Measurements from ENCODE around the gene SLC37A1.

The SLC37A1 gene

DNA sequence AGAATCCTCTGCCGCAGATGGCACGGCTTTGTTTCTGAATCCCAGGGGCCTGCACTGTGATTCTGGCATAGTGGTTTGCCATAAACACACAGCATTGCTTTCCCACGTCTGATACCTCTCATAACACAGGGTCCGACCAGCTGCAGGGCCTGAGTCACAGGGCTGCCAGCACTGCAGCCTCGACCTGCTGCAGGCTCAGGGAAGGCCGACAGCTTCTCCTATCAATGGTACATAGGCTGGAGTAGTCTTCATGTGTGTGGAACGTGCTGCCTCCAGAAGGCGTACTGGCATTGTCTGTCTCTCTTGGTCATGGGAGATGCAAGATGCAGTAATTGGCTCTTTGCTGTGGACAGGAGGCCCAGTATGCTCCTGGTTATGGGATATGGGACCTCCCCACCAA lies 86.3 kb downstream of the SLC37A1 start:
- Histone ChIP-seq H3K18ac (ENCODE audit: low read length) (no peak overlapping the region), H2BK15ac (replicated peaks; ENCODE audit: low read depth) (no peak overlapping the region), H2BK5ac (ENCODE audit: low read length) (no peak overlapping the region), H4K8ac (ENCODE audit: low read depth, low read length) (no peak overlapping the region), H3K79me2 (ENCODE audit: control insufficient read depth, insufficient read depth, low read length) (no peaks in the 10 kb centered on the region), H3K4ac (ENCODE audit: low read depth, low read length) (no peak overlapping the region), H3K4me2 (ENCODE audit: low read length) (no peak overlapping the region), H3K27ac (ENCODE audit: low read depth, low read length) (no peak overlapping the region), H3K9ac (ENCODE audit: low read length) (no peak overlapping the region), H4K5ac (ENCODE audit: low read length) (no peak overlapping the region), H3K56ac (ENCODE audit: low read length) (no peak overlapping the region), H3K27me3 (ENCODE audit: insufficient read depth, low read length, poor library complexity) (no peaks in the 10 kb centered on the region), H3K36me3 (ENCODE audit: control insufficient read depth, insufficient read depth, low read length) (no peaks in the 10 kb centered on the region), H3K23ac (ENCODE audit: low read length) (no peak overlapping the region), H3K79me1 (ENCODE audit: low read length) (no peaks in the 10 kb centered on the region), H3K4me1 (ENCODE audit: control insufficient read depth, low read depth, low read length) (no peaks in the 10 kb centered on the region), H3K4me3 (ENCODE audit: low read length) (no peak overlapping the region), H2AK5ac (ENCODE audit: low read length) (no peak overlapping the region), H2BK120ac (ENCODE audit: low read depth, low read length) (no peak overlapping the region)
- WGBS (ENCODE audit: extremely low coverage, insufficient coverage, low lambda C conversion rate): no CpG with 5 or more reads among the region's 8 CpGs
- DNase-seq: no peak

DNA sequence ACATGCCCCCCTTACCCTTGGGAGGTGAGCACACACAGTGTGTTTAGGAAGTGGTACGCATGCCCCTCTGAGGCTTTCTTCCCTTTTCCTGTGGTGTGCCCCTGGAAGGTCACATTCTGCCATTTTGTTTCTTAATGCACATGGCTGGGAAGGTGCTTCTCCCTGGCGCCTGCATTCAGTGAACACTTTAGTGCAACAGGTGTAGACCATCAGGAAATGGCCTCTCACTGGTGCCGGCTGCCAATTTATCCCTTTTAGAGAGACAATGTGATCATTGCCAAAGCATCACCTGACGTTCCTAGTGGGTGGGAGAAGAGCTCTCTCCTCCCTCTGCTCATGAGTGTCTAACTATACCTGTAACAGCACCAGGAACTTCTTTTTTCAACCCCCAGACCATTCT lies 88.0 kb downstream of the SLC37A1 start:
- Histone ChIP-seq H2BK120ac (ENCODE audit: low read depth, low read length) (no peak overlapping the region), H3K4me2 (ENCODE audit: low read length) (no peak overlapping the region), H3K56ac (ENCODE audit: low read length) (no peak overlapping the region), H3K4ac (ENCODE audit: low read depth, low read length) (no peak overlapping the region), H3K27ac (ENCODE audit: low read depth, low read length) (no peak overlapping the region), H3K4me1 (ENCODE audit: control insufficient read depth, low read depth, low read length) (no peaks in the 10 kb centered on the region), H4K8ac (ENCODE audit: low read depth, low read length) (no peak overlapping the region), H3K27me3 (ENCODE audit: insufficient read depth, low read length, poor library complexity) (no peaks in the 10 kb centered on the region), H3K23ac (ENCODE audit: low read length) (no peak overlapping the region), H2BK15ac (replicated peaks; ENCODE audit: low read depth) (no peak overlapping the region), H3K4me3 (ENCODE audit: low read length) (no peak overlapping the region), H3K36me3 (ENCODE audit: control insufficient read depth, insufficient read depth, low read length) (no peaks in the 10 kb centered on the region), H3K79me1 (ENCODE audit: low read length) (no peaks in the 10 kb centered on the region), H2AK5ac (ENCODE audit: low read length) (no peak overlapping the region), H4K5ac (ENCODE audit: low read length) (no peak overlapping the region), H3K18ac (ENCODE audit: low read length) (no peak overlapping the region), H3K79me2 (ENCODE audit: control insufficient read depth, insufficient read depth, low read length) (no peaks in the 10 kb centered on the region), H2BK5ac (ENCODE audit: low read length) (no peak overlapping the region), H3K9ac (ENCODE audit: low read length) (no peak overlapping the region)
- no CpG with 5 or more reads among the region's 4 CpGs for WGBS (ENCODE audit: extremely low coverage, insufficient coverage, low lambda C conversion rate)
- no peak for DNase-seq

DNA sequence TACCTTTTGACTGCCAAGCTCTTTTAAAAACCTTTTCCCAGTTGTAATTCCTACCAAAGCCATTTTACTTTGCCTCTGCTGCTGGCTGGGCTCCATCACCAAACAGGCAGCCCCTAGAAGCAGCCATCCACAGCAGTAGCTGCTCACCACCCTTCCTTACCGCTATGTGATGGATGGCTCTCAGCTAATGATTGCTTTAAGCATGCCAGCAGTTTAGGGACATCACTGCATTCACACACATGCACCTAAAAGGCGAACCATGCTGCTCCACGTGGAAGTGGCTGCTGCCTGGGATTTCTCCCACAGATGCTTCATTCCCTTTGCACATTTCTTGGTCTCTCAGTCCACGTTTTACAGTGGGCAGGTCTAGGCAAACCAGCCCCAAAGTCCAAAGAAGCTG lies 93.5 kb downstream of the SLC37A1 start:
- WGBS (ENCODE audit: extremely low coverage, insufficient coverage, low lambda C conversion rate): no CpG with 5 or more reads among the region's 4 CpGs
- H3K56ac ChIP-seq (ENCODE audit: low read length): no peak overlapping the region
- no peak overlapping the region for H2BK5ac ChIP-seq (ENCODE audit: low read length)
- H3K27ac ChIP-seq (ENCODE audit: low read depth, low read length): no peak overlapping the region
- no peaks in the 10 kb centered on the region for H3K4me1 ChIP-seq (ENCODE audit: control insufficient read depth, low read depth, low read length)
- no peak overlapping the region for H3K23ac ChIP-seq (ENCODE audit: low read length)
- H3K79me2 ChIP-seq (ENCODE audit: control insufficient read depth, insufficient read depth, low read length): no peaks in the 10 kb centered on the region
- no peak overlapping the region for H3K9ac ChIP-seq (ENCODE audit: low read length)
- H3K4me3 ChIP-seq (ENCODE audit: low read length): no peak overlapping the region
- H4K8ac ChIP-seq (ENCODE audit: low read depth, low read length): no peak overlapping the region
- H3K18ac ChIP-seq (ENCODE audit: low read length): no peak overlapping the region
- no peak overlapping the region for H3K4me2 ChIP-seq (ENCODE audit: low read length)
- no peak for DNase-seq
- H3K27me3 ChIP-seq (ENCODE audit: insufficient read depth, low read length, poor library complexity): no peaks in the 10 kb centered on the region
- H3K4ac ChIP-seq (ENCODE audit: low read depth, low read length): no peak overlapping the region
- no peaks in the 10 kb centered on the region for H3K79me1 ChIP-seq (ENCODE audit: low read length)
- no peak overlapping the region for H2BK120ac ChIP-seq (ENCODE audit: low read depth, low read length)
- no peaks in the 10 kb centered on the region for H3K36me3 ChIP-seq (ENCODE audit: control insufficient read depth, insufficient read depth, low read length)
- H4K5ac ChIP-seq (ENCODE audit: low read length): no peak overlapping the region
- no peak overlapping the region for H2AK5ac ChIP-seq (ENCODE audit: low read length)
- no peak overlapping the region for H2BK15ac ChIP-seq (replicated peaks; ENCODE audit: low read depth)

DNA sequence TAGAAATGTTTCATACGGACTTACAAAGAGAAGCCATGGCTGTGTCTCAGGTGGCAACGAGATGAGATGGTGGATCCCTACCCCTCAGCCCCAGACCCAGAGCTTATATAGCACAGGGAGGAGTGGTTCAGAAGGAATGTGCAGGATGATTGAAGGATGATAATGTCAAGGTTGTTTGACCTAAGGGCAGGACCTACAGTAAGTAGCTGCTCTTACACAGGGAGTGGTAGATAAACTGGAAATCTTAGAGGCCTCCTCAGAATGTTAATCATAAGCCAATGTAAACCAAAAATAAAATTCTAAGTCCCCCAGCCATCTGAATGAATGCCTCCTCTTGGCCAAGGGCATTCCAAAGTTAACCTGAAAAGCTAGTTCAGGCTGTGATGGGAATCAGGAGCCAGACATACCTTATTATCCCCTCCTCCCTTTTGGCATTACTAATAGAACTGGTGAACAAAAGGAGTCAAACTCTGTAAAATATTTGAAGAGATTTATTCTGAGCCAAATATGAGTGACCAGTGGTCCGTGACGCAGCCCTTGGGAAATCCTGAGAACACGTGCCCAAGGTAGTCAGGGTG lies 94.0 kb downstream of the SLC37A1 start:
- no peaks in the 10 kb centered on the region for H3K4me1 ChIP-seq (ENCODE audit: control insufficient read depth, low read depth, low read length)
- WGBS (ENCODE audit: extremely low coverage, insufficient coverage, low lambda C conversion rate): no CpG with 5 or more reads among the region's 5 CpGs
- H2BK120ac ChIP-seq (ENCODE audit: low read depth, low read length): no peak overlapping the region
- DNase-seq: no peak
- no peak overlapping the region for H2BK5ac ChIP-seq (ENCODE audit: low read length)
- no peak overlapping the region for H3K4me2 ChIP-seq (ENCODE audit: low read length)
- no peak overlapping the region for H4K5ac ChIP-seq (ENCODE audit: low read length)
- H2AK5ac ChIP-seq (ENCODE audit: low read length): no peak overlapping the region
- H3K27me3 ChIP-seq (ENCODE audit: insufficient read depth, low read length, poor library complexity): no peaks in the 10 kb centered on the region
- H3K56ac ChIP-seq (ENCODE audit: low read length): no peak overlapping the region
- no peak overlapping the region for H4K8ac ChIP-seq (ENCODE audit: low read depth, low read length)
- H3K27ac ChIP-seq (ENCODE audit: low read depth, low read length): no peak overlapping the region
- H3K4ac ChIP-seq (ENCODE audit: low read depth, low read length): no peak overlapping the region
- H3K79me1 ChIP-seq (ENCODE audit: low read length): no peaks in the 10 kb centered on the region
- H3K36me3 ChIP-seq (ENCODE audit: control insufficient read depth, insufficient read depth, low read length): no peaks in the 10 kb centered on the region
- H3K18ac ChIP-seq (ENCODE audit: low read length): no peak overlapping the region
- no peak overlapping the region for H3K4me3 ChIP-seq (ENCODE audit: low read length)
- no peaks in the 10 kb centered on the region for H3K79me2 ChIP-seq (ENCODE audit: control insufficient read depth, insufficient read depth, low read length)
- H2BK15ac ChIP-seq (replicated peaks; ENCODE audit: low read depth): no peak overlapping the region
- H3K9ac ChIP-seq (ENCODE audit: low read length): no peak overlapping the region
- no peak overlapping the region for H3K23ac ChIP-seq (ENCODE audit: low read length)

DNA sequence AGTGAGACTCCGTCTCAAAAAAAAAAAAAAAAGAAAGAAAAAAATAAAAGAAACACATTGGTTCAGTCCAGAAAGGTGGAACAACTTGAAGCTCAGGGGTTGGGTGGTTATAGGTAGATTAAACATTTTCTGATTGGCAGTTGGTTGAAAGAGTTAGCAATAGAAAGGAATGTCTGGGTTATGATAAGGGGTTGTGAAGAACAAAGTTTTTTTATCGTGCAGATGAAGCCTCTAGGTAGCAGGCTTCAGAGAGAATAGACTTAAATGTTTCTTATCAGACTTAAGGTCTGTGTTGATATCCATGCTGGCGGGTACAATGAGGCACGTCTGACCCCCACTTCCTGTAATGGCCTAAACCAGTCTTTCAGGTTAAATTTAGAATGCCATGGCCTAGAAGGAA lies 94.8 kb downstream of the SLC37A1 start:
- Histone ChIP-seq H3K9ac (ENCODE audit: low read length) (no peak overlapping the region), H2BK15ac (replicated peaks; ENCODE audit: low read depth) (no peak overlapping the region), H3K18ac (ENCODE audit: low read length) (no peak overlapping the region), H3K27ac (ENCODE audit: low read depth, low read length) (no peak overlapping the region), H3K56ac (ENCODE audit: low read length) (no peak overlapping the region), H3K27me3 (ENCODE audit: insufficient read depth, low read length, poor library complexity) (no peaks in the 10 kb centered on the region), H3K4ac (ENCODE audit: low read depth, low read length) (no peak overlapping the region), H3K79me1 (ENCODE audit: low read length) (no peaks in the 10 kb centered on the region), H3K4me3 (ENCODE audit: low read length) (no peak overlapping the region), H2BK120ac (ENCODE audit: low read depth, low read length) (no peak overlapping the region), H3K4me2 (ENCODE audit: low read length) (no peak overlapping the region), H4K8ac (ENCODE audit: low read depth, low read length) (no peak overlapping the region), H3K79me2 (ENCODE audit: control insufficient read depth, insufficient read depth, low read length) (no peaks in the 10 kb centered on the region), H3K36me3 (ENCODE audit: control insufficient read depth, insufficient read depth, low read length) (no peaks in the 10 kb centered on the region), H2BK5ac (ENCODE audit: low read length) (no peak overlapping the region), H3K4me1 (ENCODE audit: control insufficient read depth, low read depth, low read length) (no peaks in the 10 kb centered on the region), H4K5ac (ENCODE audit: low read length) (no peak overlapping the region), H2AK5ac (ENCODE audit: low read length) (no peak overlapping the region), H3K23ac (ENCODE audit: low read length) (no peak overlapping the region)
- WGBS (ENCODE audit: extremely low coverage, insufficient coverage, low lambda C conversion rate): no CpG with 5 or more reads among the region's 4 CpGs
- no peak for DNase-seq

DNA sequence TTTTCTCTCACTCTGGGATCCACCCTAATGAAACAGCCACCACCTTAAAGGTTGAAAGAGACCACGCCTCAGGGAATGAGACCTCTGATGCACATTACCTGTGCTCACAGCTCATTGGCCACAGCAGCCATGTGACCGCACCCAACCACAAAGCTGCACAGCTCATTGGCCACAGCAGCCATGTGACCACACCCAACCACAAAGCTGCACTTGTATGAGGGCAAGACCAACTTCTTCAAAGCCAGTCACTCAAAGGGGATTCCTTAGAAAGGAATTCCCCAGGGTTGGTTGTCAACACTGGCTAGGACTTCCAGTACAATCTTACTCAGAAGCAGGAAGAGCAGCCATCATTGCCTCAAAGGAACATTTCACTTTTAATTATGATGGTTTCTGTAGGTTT lies 96.2 kb downstream of the SLC37A1 start:
- no peak overlapping the region for H3K4me3 ChIP-seq (ENCODE audit: low read length)
- H3K4ac ChIP-seq (ENCODE audit: low read depth, low read length): no peak overlapping the region
- H3K79me2 ChIP-seq (ENCODE audit: control insufficient read depth, insufficient read depth, low read length): no peaks in the 10 kb centered on the region
- DNase-seq: no peak
- no peaks in the 10 kb centered on the region for H3K36me3 ChIP-seq (ENCODE audit: control insufficient read depth, insufficient read depth, low read length)
- no peak overlapping the region for H3K18ac ChIP-seq (ENCODE audit: low read length)
- no peaks in the 10 kb centered on the region for H3K79me1 ChIP-seq (ENCODE audit: low read length)
- H3K27me3 ChIP-seq (ENCODE audit: insufficient read depth, low read length, poor library complexity): no peaks in the 10 kb centered on the region
- H3K4me1 ChIP-seq (ENCODE audit: control insufficient read depth, low read depth, low read length): no peaks in the 10 kb centered on the region
- no peak overlapping the region for H4K5ac ChIP-seq (ENCODE audit: low read length)
- WGBS (ENCODE audit: extremely low coverage, insufficient coverage, low lambda C conversion rate): no CpG with 5 or more reads among the region's 2 CpGs
- no peak overlapping the region for H2BK5ac ChIP-seq (ENCODE audit: low read length)
- no peak overlapping the region for H3K4me2 ChIP-seq (ENCODE audit: low read length)
- H2BK120ac ChIP-seq (ENCODE audit: low read depth, low read length): no peak overlapping the region
- H3K56ac ChIP-seq (ENCODE audit: low read length): no peak overlapping the region
- H3K23ac ChIP-seq (ENCODE audit: low read length): no peak overlapping the region
- no peak overlapping the region for H3K27ac ChIP-seq (ENCODE audit: low read depth, low read length)
- no peak overlapping the region for H4K8ac ChIP-seq (ENCODE audit: low read depth, low read length)
- no peak overlapping the region for H3K9ac ChIP-seq (ENCODE audit: low read length)
- no peak overlapping the region for H2AK5ac ChIP-seq (ENCODE audit: low read length)
- H2BK15ac ChIP-seq (replicated peaks; ENCODE audit: low read depth): no peak overlapping the region
